Gastroesophageal sphincter (tissue), 3 donors: ENCODE data around the gene MAP2K2.

Experiments used
- CTCF ChIP-seq, 4 experiments: fragments of 200-600 bp in 2 of 4; fragments of 450-650 bp in 2 of 4; sonication (generic) in 1 of 4; IDR thresholded peaks; one replicate each; pipeline ENCODE4 v1.5.1; 2017 to 2019; ENCODE audit warnings: antibody characterized with exemption in 4 of 4, mild to moderate bottlenecking in 2 of 4, moderate library complexity in 2 of 4
- EP300 ChIP-seq: sonication (generic); formaldehyde crosslinking; IDR thresholded peaks from one replicate; pipeline ENCODE4 v1.6.1; 2017; ENCODE audit warnings: antibody characterized with exemption, mild to moderate bottlenecking
- POLR2A ChIP-seq, 2 donors: fragments of 450-650 bp; IDR thresholded peaks; one replicate each; pipeline ENCODE4 v1.6.1; 2017; ENCODE audit warnings: antibody characterized with exemption in 2 of 2, mild to moderate bottlenecking in 2 of 2, moderate library complexity in 1 of 2
- POLR2AphosphoS5 ChIP-seq: sonication (generic); formaldehyde crosslinking; IDR thresholded peaks from one replicate; pipeline ENCODE4 v1.6.1; 2017; ENCODE audit warnings: antibody characterized with exemption

- no peak for TF ChIP-seq POLR2A (IDR thresholded peaks at IDR 0.05)
- no peak for TF ChIP-seq CTCF (IDR thresholded peaks at IDR 0.05)
- no peak for TF ChIP-seq POLR2AphosphoS5
- TF ChIP-seq EP300, result no peak
Observed at GRCh38 chr19:4049432-4049831, 74.5 kb downstream of the MAP2K2 start.
